ENCODE results near the gene LTB4R.
A peak's percentile ranks its signal among the peaks of the same experiment; 100 is the strongest.

The LTB4R gene

DNA sequence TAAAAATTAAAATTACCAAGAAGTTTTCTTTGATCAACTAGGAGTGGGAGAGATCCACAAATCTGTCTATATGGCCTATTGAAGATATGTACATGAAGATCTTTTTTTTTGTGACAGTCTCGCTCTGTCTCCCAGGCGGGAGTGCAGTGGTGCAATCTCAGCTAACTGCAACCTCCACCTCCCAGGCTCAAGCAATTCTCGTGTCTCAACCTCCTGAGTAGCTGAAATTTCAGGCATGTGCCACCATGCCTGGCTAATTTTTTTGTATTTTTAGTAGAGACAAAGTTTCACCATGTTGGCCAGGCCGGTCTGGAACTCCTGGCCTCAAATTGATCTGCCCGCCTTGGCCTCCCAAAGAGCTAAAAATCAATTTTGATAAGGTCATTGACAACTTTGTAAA lies 52.1 kb downstream of the LTB4R start:
- no peak overlapping the region for H3K27ac ChIP-seq
- TF ChIP-seq, protein P1, sequence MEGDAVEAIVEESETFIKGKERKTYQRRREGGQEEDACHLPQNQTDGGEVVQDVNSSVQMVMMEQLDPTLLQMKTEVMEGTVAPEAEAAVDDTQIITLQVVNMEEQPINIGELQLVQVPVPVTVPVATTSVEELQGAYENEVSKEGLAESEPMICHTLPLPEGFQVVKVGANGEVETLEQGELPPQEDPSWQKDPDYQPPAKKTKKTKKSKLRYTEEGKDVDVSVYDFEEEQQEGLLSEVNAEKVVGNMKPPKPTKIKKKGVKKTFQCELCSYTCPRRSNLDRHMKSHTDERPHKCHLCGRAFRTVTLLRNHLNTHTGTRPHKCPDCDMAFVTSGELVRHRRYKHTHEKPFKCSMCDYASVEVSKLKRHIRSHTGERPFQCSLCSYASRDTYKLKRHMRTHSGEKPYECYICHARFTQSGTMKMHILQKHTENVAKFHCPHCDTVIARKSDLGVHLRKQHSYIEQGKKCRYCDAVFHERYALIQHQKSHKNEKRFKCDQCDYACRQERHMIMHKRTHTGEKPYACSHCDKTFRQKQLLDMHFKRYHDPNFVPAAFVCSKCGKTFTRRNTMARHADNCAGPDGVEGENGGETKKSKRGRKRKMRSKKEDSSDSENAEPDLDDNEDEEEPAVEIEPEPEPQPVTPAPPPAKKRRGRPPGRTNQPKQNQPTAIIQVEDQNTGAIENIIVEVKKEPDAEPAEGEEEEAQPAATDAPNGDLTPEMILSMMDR (conservative IDR thresholded peaks at IDR 0.05) = no peak
- no peak for TF ChIP-seq ZFX (IDR thresholded peaks at IDR 0.05)

DNA sequence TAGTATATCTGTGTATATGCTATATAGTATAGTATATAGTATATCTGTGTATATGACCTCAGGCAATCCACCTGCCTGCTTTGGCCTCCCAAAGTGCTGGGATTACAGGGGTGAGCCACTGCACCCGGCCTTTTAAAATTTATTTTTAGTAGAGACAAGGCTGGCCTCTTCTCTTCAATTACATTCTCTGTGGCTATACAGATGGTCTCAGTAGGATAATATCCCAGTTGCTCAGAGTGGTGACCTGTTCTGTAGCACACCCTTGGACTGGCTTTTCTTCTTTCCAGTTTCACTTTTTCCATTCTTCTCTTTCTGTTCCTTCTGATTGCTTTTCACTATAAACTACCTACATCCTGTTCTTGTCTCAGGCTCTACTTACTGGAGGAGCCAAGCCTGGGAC lies 53.5 kb downstream of the LTB4R start:
- H3K27ac ChIP-seq = no peak overlapping the region
- TF ChIP-seq ZFX (IDR thresholded peaks at IDR 0.05) = no peak
- TF ChIP-seq, protein P1 (conservative IDR thresholded peaks at IDR 0.05) = no peak

DNA sequence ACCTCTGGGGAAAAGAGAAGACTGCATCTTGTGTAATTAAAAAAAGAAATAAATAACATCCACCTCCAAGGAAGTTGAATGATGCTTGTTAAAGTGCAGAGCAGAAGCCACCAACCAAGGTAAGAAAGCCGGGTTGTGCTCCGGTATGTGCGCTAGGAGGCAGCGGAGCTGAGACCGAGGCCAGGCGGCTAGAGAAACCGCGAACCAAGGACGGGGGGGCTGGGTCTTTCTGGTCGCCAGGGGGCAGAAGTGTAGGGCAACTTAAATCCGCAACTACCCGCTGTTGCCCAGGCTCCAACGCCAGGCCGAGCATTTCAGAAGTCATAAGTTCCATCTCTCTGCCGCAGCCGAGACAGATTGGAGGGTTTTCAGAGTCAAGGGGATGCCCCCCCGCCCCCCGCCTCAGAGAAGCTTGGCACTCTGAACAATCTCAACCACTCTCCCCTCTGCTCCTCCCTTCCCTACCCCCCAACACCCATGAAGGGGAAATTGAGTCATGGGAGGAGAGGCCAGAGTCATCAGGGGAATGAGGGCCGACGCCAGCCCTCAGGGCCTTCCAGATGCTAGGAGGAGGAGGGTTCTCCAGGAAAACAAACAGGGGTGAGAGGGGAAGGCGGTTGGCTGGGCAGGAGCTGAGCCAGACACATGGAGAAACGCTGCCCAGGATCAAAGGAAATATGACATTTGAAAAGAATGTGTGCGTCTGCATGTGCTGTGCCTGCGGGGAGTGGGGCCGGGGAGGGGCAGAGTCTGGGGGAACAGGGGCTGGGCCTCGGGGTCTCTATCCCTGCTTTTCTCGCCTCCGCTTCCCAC lies 54.5 kb downstream of the LTB4R start:
- TF ChIP-seq, protein P1 (conservative IDR thresholded peaks at IDR 0.05) = peak; percentile 79
- no peak for TF ChIP-seq ZFX (IDR thresholded peaks at IDR 0.05)
- H3K27ac ChIP-seq = peak overlapping the region; percentile 46

DNA sequence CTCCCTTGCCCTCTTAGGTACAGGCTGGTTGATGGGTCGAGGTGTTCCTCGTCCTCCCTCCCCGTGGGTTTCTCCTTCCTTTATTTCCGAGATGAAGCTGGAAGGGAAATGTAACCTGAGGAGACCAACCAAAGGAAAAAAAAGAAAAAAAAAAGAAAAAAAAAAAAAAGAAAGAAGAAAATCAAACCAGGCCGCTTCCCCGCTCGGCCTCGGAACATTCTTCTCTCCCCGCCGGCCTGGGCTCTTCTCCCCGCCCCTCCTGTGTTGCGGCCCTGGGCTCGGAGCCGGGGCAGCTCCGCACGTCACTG lies 55.1 kb downstream of the LTB4R start:
- TF ChIP-seq, protein P1 (conservative IDR thresholded peaks at IDR 0.05) = no peak
- TF ChIP-seq ZFX (IDR thresholded peaks at IDR 0.05) = 0 out of 2 replicates have a peak, but pooled peaks have one; percentile 32
- H3K27ac ChIP-seq = peak overlapping the region; percentile 46

DNA sequence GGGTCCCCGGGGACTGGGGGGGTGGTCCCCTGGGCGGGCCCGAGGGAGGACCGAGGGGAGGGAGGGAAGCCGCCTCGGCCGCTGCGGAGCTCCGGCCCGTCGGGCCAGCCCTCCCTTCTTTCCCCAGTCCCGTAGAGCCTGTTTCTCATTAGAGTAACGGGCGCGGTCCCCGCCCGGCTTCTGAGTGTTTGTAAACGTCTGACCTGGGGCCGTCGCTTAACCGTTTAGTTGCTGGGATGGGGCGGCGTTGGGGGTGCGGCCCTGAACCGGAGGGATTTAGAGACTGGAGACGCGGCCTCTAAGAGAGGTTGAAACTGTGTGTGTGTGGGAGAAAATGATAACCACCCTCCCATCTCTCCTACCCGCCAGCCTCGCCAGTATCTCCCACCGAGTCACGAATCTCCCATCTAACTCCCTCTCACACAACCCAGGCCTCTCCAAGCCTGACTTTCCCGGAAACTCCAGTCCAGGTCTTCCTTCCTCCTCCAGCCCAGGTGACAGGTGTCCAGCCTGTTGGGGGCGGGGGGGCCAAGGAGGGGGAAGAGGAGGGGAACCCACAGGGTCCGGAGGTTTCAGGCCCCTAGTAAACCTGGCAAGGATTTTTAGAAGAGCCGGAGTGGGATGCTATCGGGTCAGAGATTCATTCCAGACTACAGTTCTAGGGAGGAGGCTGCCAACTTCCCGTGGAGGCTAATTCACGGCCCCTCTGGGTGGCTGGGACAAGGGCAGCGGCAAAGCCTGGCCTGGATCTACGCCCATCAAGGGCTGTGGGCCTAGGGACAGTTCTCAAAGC lies 55.6 kb downstream of the LTB4R start:
- H3K27ac ChIP-seq = peak overlapping the region; percentile 46
- TF ChIP-seq, protein P1 (conservative IDR thresholded peaks at IDR 0.05) = no peak
- TF ChIP-seq ZFX (IDR thresholded peaks at IDR 0.05) = no peak

Data from C4-2B (cell line).